ENCODE measurements around the gene MIF.
"Not testable (repeated sequence)": the region's sequence is repeated elsewhere in the genome, so short reads cannot be mapped to it uniquely, and the experiment has no call there.

Gene MIF

GRCh38 chr22:23904573-23905254 is 10.5 kb downstream of the MIF start:
- DNase-seq, result no peak

GRCh38 chr22:23906641-23907040 is 12.5 kb downstream of the MIF start:
- DNase-seq, result no peak

GRCh38 chr22:23907423-23907822 is 13.2 kb downstream of the MIF start:
- DNase-seq, result not testable (repeated sequence)

- DNase-seq, result no peak
Measured at GRCh38 chr22:23908587-23909205, 14.5 kb downstream of the MIF start.

GRCh38 chr22:23909296-23909898 is 15.2 kb downstream of the MIF start:
- DNase-seq, result no peak

- DNase-seq, result no peak
Measured at GRCh38 chr22:23910496-23911190, 16.5 kb downstream of the MIF start.

- no peak for DNase-seq
Measured at GRCh38 chr22:23911318-23911980, 17.3 kb downstream of the MIF start.

- no peak for DNase-seq
Measured at GRCh38 chr22:23912293-23912903, 18.2 kb downstream of the MIF start.

- DNase-seq, result no peak
Measured at GRCh38 chr22:23913306-23913660, 19.1 kb downstream of the MIF start.

GRCh38 chr22:23913661-23914353 is 19.6 kb downstream of the MIF start:
- DNase-seq, result peak; percentile 98

GRCh38 chr22:23915290-23915689 is 21.1 kb downstream of the MIF start:
- no peak for DNase-seq

GRCh38 chr22:23920267-23920611 is 26.1 kb downstream of the MIF start:
- DNase-seq, result not testable (repeated sequence)

- peak; percentile 59 for DNase-seq
Measured at GRCh38 chr22:23921586-23922201, 27.5 kb downstream of the MIF start.

- DNase-seq, result no peak
Measured at GRCh38 chr22:23922921-23923320, 28.7 kb downstream of the MIF start.

GRCh38 chr22:23925020-23925606 is 30.9 kb downstream of the MIF start:
- DNase-seq, result no peak

- DNase-seq, result no peak
Measured at GRCh38 chr22:23926561-23926960, 32.4 kb downstream of the MIF start.

GRCh38 chr22:23938328-23939016 is 44.3 kb downstream of the MIF start:
- no peak for DNase-seq

GRCh38 chr22:23939017-23939357 is 44.8 kb downstream of the MIF start:
- DNase-seq, result no peak

GRCh38 chr22:23940166-23940565 is 46.0 kb downstream of the MIF start:
- DNase-seq, result not testable (repeated sequence)

Measured in HCEC 1CT (cell line).